OCI-LY1 (cell line): ENCODE measurements around the gene CACFD1.

Experiments
- H2AFZ ChIP-seq: fragments of 200-600 bp; sonication (generic), shearing (Covaris generic); 2 replicates; pipeline ENCODE4 v1.6.0; 2014; ENCODE audit warnings: antibody characterized with exemption, mild to moderate bottlenecking, low read length
- H3F3A ChIP-seq: fragments of 200-600 bp; sonication (generic), shearing (Covaris generic); 2 replicates; pipeline ENCODE4 v1.6.0; 2014; ENCODE audit warnings: mild to moderate bottlenecking, antibody characterized with exemption, low read length, moderate library complexity; ENCODE audit not compliant: insufficient read depth
- H3K27ac ChIP-seq: fragments of 200-600 bp; sonication (generic); 2 replicates; pipeline ENCODE4 v1.5.1; 2014; ENCODE audit warnings: low read length, mixed run types, mild to moderate bottlenecking, low read depth; ENCODE audit not compliant: poor library complexity, severe bottlenecking
- H3K27me3 ChIP-seq: fragments of 200-600 bp; sonication (generic); 2 replicates; pipeline ENCODE4 v1.6.0; 2014; ENCODE audit warnings: antibody characterized with exemption, mild to moderate bottlenecking, low read length, moderate library complexity; ENCODE audit not compliant: insufficient read depth
- H3K36me3 ChIP-seq: fragments of 200-600 bp; sonication (generic); 2 replicates; pipeline ENCODE4 v1.6.1; 2014; ENCODE audit warnings: mild to moderate bottlenecking, antibody characterized with exemption, low read length, moderate library complexity, mixed read lengths; ENCODE audit not compliant: insufficient read depth
- H3K4me1 ChIP-seq: fragments of 200-600 bp; sonication (generic); 2 replicates; pipeline ENCODE4 v1.5.1; 2014; ENCODE audit warnings: mild to moderate bottlenecking, low read length, moderate library complexity; ENCODE audit not compliant: insufficient read depth, severe bottlenecking
- H3K4me2 ChIP-seq: fragments of 200-600 bp; sonication (generic), shearing (Covaris generic); 2 replicates; pipeline ENCODE4 v1.6.1; 2014; ENCODE audit warnings: low read length
- H3K4me3 ChIP-seq: fragments of 200-600 bp; sonication (generic); 2 replicates; pipeline ENCODE4 v1.5.1; 2014; ENCODE audit warnings: low read length, low read depth, mild to moderate bottlenecking, mixed read lengths; ENCODE audit not compliant: poor library complexity, severe bottlenecking
- H3K79me2 ChIP-seq: fragments of 200-600 bp; shearing (Covaris generic); 2 replicates; pipeline ENCODE4 v1.6.1; 2016; ENCODE audit warnings: mixed run types, low read length, mixed read lengths; ENCODE audit not compliant: insufficient read depth
- H3K9ac ChIP-seq: fragments of 200-600 bp; sonication (generic), shearing (Covaris generic); 2 replicates; pipeline ENCODE4 v1.6.1; 2014; ENCODE audit warnings: mild to moderate bottlenecking, low read length, mixed read lengths
- H3K9me2 ChIP-seq: fragments of 200-600 bp; sonication (generic), shearing (Covaris generic); 2 replicates; pipeline ENCODE4 v1.6.1; 2014; ENCODE audit warnings: low read depth, mild to moderate bottlenecking, low read length, mixed read lengths
- H3K9me3 ChIP-seq: fragments of 200-600 bp; shearing (Covaris generic); 2 replicates; pipeline ENCODE4 v1.6.1; 2014; ENCODE audit warnings: low read length, mixed read lengths
- H4K20me1 ChIP-seq: fragments of 200-600 bp; sonication (generic), shearing (Covaris generic); 2 replicates; pipeline ENCODE4 v1.6.0; 2016; ENCODE audit warnings: mild to moderate bottlenecking, low read length; ENCODE audit not compliant: insufficient read depth
- EZH2 ChIP-seq: fragments of 200-600 bp; sonication (generic), shearing (Covaris generic); IDR thresholded peaks from 2 replicates; pipeline ENCODE4 v1.8.0; 2017; ENCODE audit warnings: borderline replicate concordance, mixed run types, mild to moderate bottlenecking, antibody characterized with exemption, low read length, moderate library complexity, mixed read lengths
- TF ChIP-seq, protein P1 (sequence below): fragments of 200-600 bp; sonication (generic), shearing (Covaris generic); IDR thresholded peaks from 2 replicates; pipeline ENCODE4 v1.5.1; 2017; ENCODE audit warnings: mild to moderate bottlenecking, antibody characterized with exemption, low read length, moderate library complexity, mixed read lengths

The CACFD1 gene

DNA sequence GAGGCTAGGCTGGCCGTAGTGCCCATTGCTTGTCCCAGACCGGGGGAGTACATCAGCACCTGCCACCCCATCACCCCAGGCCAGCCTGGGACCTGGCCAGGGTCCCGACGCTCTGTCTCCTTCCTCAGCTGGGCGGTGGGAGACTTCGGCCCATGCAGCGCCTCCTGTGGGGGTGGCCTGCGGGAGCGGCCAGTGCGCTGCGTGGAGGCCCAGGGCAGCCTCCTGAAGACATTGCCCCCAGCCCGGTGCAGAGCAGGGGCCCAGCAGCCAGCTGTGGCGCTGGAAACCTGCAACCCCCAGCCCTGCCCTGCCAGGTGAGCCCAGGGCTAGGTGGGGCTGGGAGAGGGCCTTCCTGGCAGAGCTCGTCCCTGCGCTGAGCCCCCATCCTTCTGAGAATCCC, 16.5 kb upstream of the CACFD1 start:
- H3K79me2 ChIP-seq = no peaks in the 10 kb centered on the region
- H3K4me2 ChIP-seq = no peak overlapping the region
- H3K9me3 ChIP-seq = no peaks in the 10 kb centered on the region
- H3K36me3 ChIP-seq = no peaks in the 10 kb centered on the region
- TF ChIP-seq, protein P1, sequence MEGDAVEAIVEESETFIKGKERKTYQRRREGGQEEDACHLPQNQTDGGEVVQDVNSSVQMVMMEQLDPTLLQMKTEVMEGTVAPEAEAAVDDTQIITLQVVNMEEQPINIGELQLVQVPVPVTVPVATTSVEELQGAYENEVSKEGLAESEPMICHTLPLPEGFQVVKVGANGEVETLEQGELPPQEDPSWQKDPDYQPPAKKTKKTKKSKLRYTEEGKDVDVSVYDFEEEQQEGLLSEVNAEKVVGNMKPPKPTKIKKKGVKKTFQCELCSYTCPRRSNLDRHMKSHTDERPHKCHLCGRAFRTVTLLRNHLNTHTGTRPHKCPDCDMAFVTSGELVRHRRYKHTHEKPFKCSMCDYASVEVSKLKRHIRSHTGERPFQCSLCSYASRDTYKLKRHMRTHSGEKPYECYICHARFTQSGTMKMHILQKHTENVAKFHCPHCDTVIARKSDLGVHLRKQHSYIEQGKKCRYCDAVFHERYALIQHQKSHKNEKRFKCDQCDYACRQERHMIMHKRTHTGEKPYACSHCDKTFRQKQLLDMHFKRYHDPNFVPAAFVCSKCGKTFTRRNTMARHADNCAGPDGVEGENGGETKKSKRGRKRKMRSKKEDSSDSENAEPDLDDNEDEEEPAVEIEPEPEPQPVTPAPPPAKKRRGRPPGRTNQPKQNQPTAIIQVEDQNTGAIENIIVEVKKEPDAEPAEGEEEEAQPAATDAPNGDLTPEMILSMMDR = no peak
- no peak for TF ChIP-seq EZH2
- H3K9me2 ChIP-seq = no peaks in the 10 kb centered on the region
- H4K20me1 ChIP-seq = no peaks in the 10 kb centered on the region
- H2AFZ ChIP-seq = no peak overlapping the region
- H3K27ac ChIP-seq = no peak overlapping the region
- no peaks in the 10 kb centered on the region for H3K4me1 ChIP-seq
- no peaks in the 10 kb centered on the region for H3K27me3 ChIP-seq
- H3F3A ChIP-seq = no peaks in the 10 kb centered on the region
- H3K9ac ChIP-seq = no peak overlapping the region
- no peak overlapping the region for H3K4me3 ChIP-seq

DNA sequence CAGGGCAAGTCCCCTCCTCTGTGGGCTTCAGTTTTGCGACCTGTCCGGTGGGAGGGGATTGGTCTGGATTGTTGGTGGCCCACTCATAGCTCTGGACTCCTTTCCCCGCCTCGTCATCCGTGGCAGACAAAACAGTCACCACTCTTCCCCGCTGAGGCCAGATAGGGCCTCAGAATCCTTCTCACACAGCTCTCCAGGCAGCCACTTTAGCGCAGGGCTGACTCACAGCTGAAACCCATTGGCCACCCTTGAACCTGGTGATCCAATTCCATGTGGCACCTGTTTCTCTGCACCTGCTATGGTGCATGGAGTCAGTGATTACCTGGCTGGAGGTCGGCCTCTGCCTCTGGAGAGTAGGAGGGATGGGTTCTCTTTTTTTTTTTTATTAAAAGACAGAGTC, 15.8 kb upstream of the CACFD1 start:
- Histone ChIP-seq H3K27me3 (peaks cover 3% of the 10 kb centered on the region; the same call in 1 of the 2 replicates), H3K4me3 (no peak overlapping the region), H3K4me1 (no peaks in the 10 kb centered on the region), H2AFZ (no peak overlapping the region), H3F3A (no peaks in the 10 kb centered on the region), H3K9ac (no peak overlapping the region), H4K20me1 (no peaks in the 10 kb centered on the region), H3K79me2 (no peaks in the 10 kb centered on the region), H3K27ac (no peak overlapping the region), H3K4me2 (no peak overlapping the region), H3K9me2 (no peaks in the 10 kb centered on the region), H3K36me3 (no peaks in the 10 kb centered on the region), H3K9me3 (no peaks in the 10 kb centered on the region)
- no peak for TF ChIP-seq EZH2
- TF ChIP-seq, protein P1 = no peak

DNA sequence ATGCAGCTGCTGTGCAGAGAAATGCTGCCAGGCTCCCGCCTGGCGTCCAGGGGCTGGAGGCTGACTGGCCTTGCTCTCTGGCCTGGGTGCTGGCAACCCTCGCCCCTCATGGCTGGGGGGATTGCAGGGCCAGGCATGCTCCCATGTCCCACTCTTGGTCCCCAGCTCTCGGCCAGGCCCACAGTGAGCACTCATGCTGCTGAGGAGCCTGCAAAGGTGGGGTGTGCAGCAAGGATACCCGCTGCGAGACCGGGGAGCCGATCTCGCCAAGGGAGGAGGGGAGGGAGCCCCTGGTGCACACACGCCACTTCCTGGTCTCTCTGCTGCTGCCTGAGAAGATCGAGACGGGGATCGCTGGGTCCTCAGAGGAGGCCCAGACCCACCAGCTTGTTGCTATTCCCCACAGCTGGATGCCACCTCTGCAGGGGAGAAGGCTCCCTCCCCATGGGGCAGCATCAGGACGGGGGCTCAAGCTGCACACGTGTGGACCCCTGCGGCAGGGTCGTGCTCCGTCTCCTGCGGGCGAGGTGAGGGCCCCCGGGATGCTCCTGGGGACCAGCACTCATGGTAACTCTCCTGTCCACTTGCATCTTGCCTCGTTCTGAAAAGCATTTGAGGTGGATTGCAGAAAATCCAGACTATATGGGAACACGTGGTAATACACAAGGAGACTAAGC, 14.3 kb upstream of the CACFD1 start:
- Histone ChIP-seq H3K9me3 (no peaks in the 10 kb centered on the region), H3K9ac (no peak overlapping the region), H3K4me1 (no peaks in the 10 kb centered on the region), H2AFZ (no peak overlapping the region), H3K9me2 (no peaks in the 10 kb centered on the region), H3F3A (no peaks in the 10 kb centered on the region), H3K4me3 (no peak overlapping the region), H3K27me3 (peaks cover 4% of the 10 kb centered on the region; the same call in 1 of the 2 replicates), H3K36me3 (no peaks in the 10 kb centered on the region), H3K4me2 (no peak overlapping the region), H3K27ac (no peak overlapping the region), H4K20me1 (no peaks in the 10 kb centered on the region), H3K79me2 (no peaks in the 10 kb centered on the region)
- no peak for TF ChIP-seq EZH2
- TF ChIP-seq, protein P1 = no peak
